ENCODE measurements around the gene FRY.

DNA sequence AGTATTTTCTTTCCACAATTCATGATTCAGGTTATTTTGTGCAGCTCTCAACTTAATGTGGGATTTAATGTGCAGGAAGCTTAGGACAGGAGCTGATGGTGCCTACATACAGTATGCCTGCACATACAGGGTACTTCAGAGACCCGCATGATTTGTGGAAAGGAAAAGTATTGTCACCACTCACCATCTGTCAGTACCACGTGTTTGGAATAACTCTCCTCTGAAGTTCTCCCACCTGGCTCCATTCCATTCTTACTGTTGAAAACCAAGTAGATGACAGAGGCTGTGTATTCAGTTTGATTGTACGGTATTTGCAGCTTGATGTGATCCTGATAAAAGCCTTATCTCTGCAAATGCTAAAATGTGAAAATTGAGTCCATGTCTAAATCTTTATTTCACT lies 197.9 kb downstream of the FRY start:
- TF ChIP-seq, protein P1, sequence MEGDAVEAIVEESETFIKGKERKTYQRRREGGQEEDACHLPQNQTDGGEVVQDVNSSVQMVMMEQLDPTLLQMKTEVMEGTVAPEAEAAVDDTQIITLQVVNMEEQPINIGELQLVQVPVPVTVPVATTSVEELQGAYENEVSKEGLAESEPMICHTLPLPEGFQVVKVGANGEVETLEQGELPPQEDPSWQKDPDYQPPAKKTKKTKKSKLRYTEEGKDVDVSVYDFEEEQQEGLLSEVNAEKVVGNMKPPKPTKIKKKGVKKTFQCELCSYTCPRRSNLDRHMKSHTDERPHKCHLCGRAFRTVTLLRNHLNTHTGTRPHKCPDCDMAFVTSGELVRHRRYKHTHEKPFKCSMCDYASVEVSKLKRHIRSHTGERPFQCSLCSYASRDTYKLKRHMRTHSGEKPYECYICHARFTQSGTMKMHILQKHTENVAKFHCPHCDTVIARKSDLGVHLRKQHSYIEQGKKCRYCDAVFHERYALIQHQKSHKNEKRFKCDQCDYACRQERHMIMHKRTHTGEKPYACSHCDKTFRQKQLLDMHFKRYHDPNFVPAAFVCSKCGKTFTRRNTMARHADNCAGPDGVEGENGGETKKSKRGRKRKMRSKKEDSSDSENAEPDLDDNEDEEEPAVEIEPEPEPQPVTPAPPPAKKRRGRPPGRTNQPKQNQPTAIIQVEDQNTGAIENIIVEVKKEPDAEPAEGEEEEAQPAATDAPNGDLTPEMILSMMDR (IDR thresholded peaks at IDR 0.05), result no peak
- TF ChIP-seq POLR2A (IDR thresholded peaks at IDR 0.05), result no peak

All from Peyer's patch (tissue), 4 donors.